Measurements from ENCODE around the gene KCNQ1. TPM values are rescaled to one million over a fixed set of nuclear protein-coding genes. Genes with fewer than 3 reads are reported as not detected.

The KCNQ1 gene
- total RNA-seq, 4 donors from 2014 or later, result 2.6 to 12.7 (median 4.9) TPM

GRCh38 chr11:2813968-2814367, 369.2 kb downstream of the KCNQ1 start:
- no peak overlapping the region for H3K27ac ChIP-seq
- no peak for ATAC-seq
- peaks cover 0 to 18% (median 0%) of the 10 kb centered on the region in 3 donors for H3K9me3 ChIP-seq
- TF ChIP-seq, protein P1, sequence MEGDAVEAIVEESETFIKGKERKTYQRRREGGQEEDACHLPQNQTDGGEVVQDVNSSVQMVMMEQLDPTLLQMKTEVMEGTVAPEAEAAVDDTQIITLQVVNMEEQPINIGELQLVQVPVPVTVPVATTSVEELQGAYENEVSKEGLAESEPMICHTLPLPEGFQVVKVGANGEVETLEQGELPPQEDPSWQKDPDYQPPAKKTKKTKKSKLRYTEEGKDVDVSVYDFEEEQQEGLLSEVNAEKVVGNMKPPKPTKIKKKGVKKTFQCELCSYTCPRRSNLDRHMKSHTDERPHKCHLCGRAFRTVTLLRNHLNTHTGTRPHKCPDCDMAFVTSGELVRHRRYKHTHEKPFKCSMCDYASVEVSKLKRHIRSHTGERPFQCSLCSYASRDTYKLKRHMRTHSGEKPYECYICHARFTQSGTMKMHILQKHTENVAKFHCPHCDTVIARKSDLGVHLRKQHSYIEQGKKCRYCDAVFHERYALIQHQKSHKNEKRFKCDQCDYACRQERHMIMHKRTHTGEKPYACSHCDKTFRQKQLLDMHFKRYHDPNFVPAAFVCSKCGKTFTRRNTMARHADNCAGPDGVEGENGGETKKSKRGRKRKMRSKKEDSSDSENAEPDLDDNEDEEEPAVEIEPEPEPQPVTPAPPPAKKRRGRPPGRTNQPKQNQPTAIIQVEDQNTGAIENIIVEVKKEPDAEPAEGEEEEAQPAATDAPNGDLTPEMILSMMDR (IDR thresholded peaks at IDR 0.05), result no peak
- TF ChIP-seq EP300 (IDR thresholded peaks at IDR 0.05) (no peak), POLR2AphosphoS5 (IDR thresholded peaks at IDR 0.05) (no peak), POLR2A (IDR thresholded peaks at IDR 0.05) (no peak)
- WGBS, 2 donors (ENCODE audit: low coverage in 1 of 2), result 91 to 100% methylated on average over 1 of the region's 1 CpG
- peaks cover 0 to 22% (median 15%) of the 10 kb centered on the region in 3 donors for H3K4me1 ChIP-seq
- H3K27me3 ChIP-seq, result no peaks in the 10 kb centered on the region
- no peaks in the 10 kb centered on the region for H3K36me3 ChIP-seq
- no peak overlapping the region for H3K4me3 ChIP-seq

- Histone ChIP-seq H3K4me3 (no peak overlapping the region), H3K36me3 (no peaks in the 10 kb centered on the region), H3K4me1 (peaks cover 0 to 22% (median 15%) of the 10 kb centered on the region in 3 donors), H3K9me3 (peaks cover 0 to 26% (median 0%) of the 10 kb centered on the region in 3 donors), H3K27me3 (no peaks in the 10 kb centered on the region), H3K27ac (no peak overlapping the region)
- WGBS, 2 donors (ENCODE audit: low coverage in 1 of 2), result 100% methylated on average over 1 of the region's 5 CpGs; no CpG with 5 or more reads in 1 of the 2 donors
- TF ChIP-seq EP300 (IDR thresholded peaks at IDR 0.05), result no peak
- TF ChIP-seq, protein P1 (IDR thresholded peaks at IDR 0.05), result no peak
- no peak for TF ChIP-seq POLR2A (IDR thresholded peaks at IDR 0.05)
- TF ChIP-seq POLR2AphosphoS5 (IDR thresholded peaks at IDR 0.05), result no peak
- ATAC-seq, result no peak
Measured at GRCh38 chr11:2814751-2815150, 369.9 kb downstream of the KCNQ1 start.

- Histone ChIP-seq H3K9me3 (peaks cover 0 to 26% (median 0%) of the 10 kb centered on the region in 3 donors), H3K4me1 (peaks cover 0 to 22% (median 15%) of the 10 kb centered on the region in 3 donors), H3K27ac (no peak overlapping the region), H3K4me3 (no peak overlapping the region), H3K36me3 (no peaks in the 10 kb centered on the region), H3K27me3 (no peaks in the 10 kb centered on the region)
- WGBS, 2 donors (ENCODE audit: low coverage in 1 of 2), result 90 to 100% methylated on average over 3 to 6 of the region's 16 CpGs
- TF ChIP-seq POLR2A (IDR thresholded peaks at IDR 0.05) (no peak), POLR2AphosphoS5 (IDR thresholded peaks at IDR 0.05) (no peak), EP300 (IDR thresholded peaks at IDR 0.05) (no peak)
- no peak for ATAC-seq
Measured at GRCh38 chr11:2815762-2816496, 371.1 kb downstream of the KCNQ1 start.

DNA sequence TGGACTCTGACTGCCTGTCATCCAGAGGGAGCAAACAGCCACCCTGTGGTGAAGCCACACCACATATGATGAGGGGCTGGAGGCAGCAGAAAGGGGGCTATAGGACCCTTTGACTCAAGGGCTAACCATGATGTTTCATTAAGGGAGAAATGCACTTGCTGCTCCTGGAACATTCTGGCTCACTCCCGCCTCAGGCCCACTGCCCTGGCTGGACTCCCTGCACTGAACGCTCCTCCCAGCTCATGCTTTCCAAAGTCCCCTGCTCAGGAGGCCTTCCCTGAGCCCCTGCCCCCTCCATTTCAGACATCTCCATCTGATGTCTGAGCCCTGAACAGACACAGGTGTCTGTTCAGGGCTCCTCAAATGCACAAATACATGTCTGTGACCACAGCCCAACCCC, 371.7 kb downstream of the KCNQ1 start:
- WGBS, 2 donors (ENCODE audit: low coverage in 1 of 2), result 80% methylated on average over 1 of the region's 2 CpGs; no CpG with 5 or more reads in 1 of the 2 donors
- TF ChIP-seq EP300 (IDR thresholded peaks at IDR 0.05), result no peak
- TF ChIP-seq, protein P1 (IDR thresholded peaks at IDR 0.05), result no peak
- no peak for TF ChIP-seq POLR2A (IDR thresholded peaks at IDR 0.05)
- TF ChIP-seq POLR2AphosphoS5 (IDR thresholded peaks at IDR 0.05), result no peak
- no peaks in the 10 kb centered on the region for H3K36me3 ChIP-seq
- H3K9me3 ChIP-seq, result peaks cover 0 to 26% (median 0%) of the 10 kb centered on the region in 3 donors
- no peak for ATAC-seq
- no peak overlapping the region for H3K27ac ChIP-seq
- H3K4me1 ChIP-seq, result peaks cover 0 to 18% (median 15%) of the 10 kb centered on the region in 3 donors
- no peak overlapping the region for H3K4me3 ChIP-seq
- no peaks in the 10 kb centered on the region for H3K27me3 ChIP-seq

DNA sequence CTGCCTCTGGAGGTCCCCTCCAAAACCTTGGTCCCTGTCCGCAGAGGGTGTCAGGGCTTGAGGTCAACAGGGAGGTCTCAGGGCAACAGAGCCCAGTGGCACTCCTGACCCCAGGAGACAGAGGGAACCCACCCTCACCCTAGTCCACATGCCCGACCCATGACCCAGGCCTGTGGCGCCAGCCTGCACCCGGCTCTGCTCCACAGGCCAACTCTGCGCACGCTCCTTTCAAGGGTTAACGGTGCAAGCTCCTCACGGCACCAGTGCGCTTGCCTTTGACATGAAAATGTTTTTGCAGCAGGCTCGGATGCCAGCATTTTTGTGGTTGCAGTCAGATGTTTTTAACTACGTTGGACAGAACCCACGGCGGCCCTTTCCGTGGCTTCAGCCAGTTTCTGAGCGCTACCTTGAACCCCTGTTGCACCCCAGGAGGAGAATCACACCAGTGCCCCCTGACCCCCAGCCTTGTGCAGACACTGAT, 372.2 kb downstream of the KCNQ1 start:
- H3K4me1 ChIP-seq, result peaks cover 0 to 13% (median 12%) of the 10 kb centered on the region in 3 donors
- peak overlapping the region in 3 of 4 donors; percentile 41 to 49 (median 46) for H3K27ac ChIP-seq
- no peaks in the 10 kb centered on the region for H3K36me3 ChIP-seq
- H3K27me3 ChIP-seq, result no peaks in the 10 kb centered on the region
- ATAC-seq, result peak; percentile 23
- TF ChIP-seq POLR2A (IDR thresholded peaks at IDR 0.05) (no peak), POLR2AphosphoS5 (IDR thresholded peaks at IDR 0.05) (peak; percentile 31)
- no peak overlapping the region for H3K4me3 ChIP-seq
- H3K9me3 ChIP-seq, result peaks cover 0 to 26% (median 0%) of the 10 kb centered on the region in 3 donors
- WGBS, 2 donors (ENCODE audit: low coverage in 1 of 2), result 30% methylated on average over 10 of the region's 15 CpGs; no CpG with 5 or more reads in 1 of the 2 donors

Data from gastroesophageal sphincter (tissue), 4 donors.